ENCODE results near the gene EVPLL. TPM values are rescaled to one million over a fixed set of nuclear protein-coding genes. Genes with fewer than 3 reads are reported as not detected.

Gene EVPLL
- polyA plus RNA-seq, 1 of the 3 experiments (the other 2 are of a cell fraction) = not detected

GRCh38 chr17:18363101-18364049, 14.2 kb upstream of the EVPLL start, which contains the start of gene SHMT1 (continued):
- no peak for TF ChIP-seq ZBTB33 (IDR thresholded peaks at IDR 0.05; ENCODE audit: borderline replicate concordance, low read depth)
- no peak for TF ChIP-seq FOXJ3 (CRISPR knock-in tag; IDR thresholded peaks at IDR 0.05)
- no peak for TF ChIP-seq SIN3A (IDR thresholded peaks at IDR 0.05; ENCODE audit: borderline replicate concordance, low read depth, low read length)
- TF ChIP-seq USF1 (IDR thresholded peaks at IDR 0.05; ENCODE audit: borderline replicate concordance, low read depth) = peak; percentile 92
- no peak for TF ChIP-seq JUND (IDR thresholded peaks at IDR 0.05)
- TF ChIP-seq EP300 (IDR thresholded peaks at IDR 0.05; ENCODE audit: borderline replicate concordance in 1 of 2, low read depth in 1 of 2, low read length in 1 of 2) = no peak
- TF ChIP-seq CHD2 (IDR thresholded peaks at IDR 0.05; ENCODE audit: low read length, partially characterized antibody) = no peak
- TF ChIP-seq TEAD4 (IDR thresholded peaks at IDR 0.05; ENCODE audit: borderline replicate concordance, insufficient read depth) = no peak
- no peak for TF ChIP-seq IRF3 (IDR thresholded peaks at IDR 0.05; ENCODE audit: low read depth, low read length)

- DNase-seq = no peak
- H3K36me3 ChIP-seq (replicated peaks in 1 of 2; ENCODE audit: control insufficient read depth in 1 of 2, insufficient read depth in 2 of 2, low read length in 1 of 2) = no peaks in the 10 kb centered on the region
- H4K20me1 ChIP-seq (ENCODE audit: insufficient read depth) = no peaks in the 10 kb centered on the region
- ChIA-PET POLR2A (no interaction called here), CTCF (no interaction called here)
- no peaks in the 10 kb centered on the region for H3K27me3 ChIP-seq (ENCODE audit: insufficient read depth)
- WGBS (ENCODE audit: low lambda C conversion rate) = 71% methylated on average over 5 of the region's 6 CpGs
- no peak overlapping the region for H3K9ac ChIP-seq
- H3K79me2 ChIP-seq (ENCODE audit: insufficient read depth) = peaks cover 21% of the 10 kb centered on the region; the same call in 1 of the 2 replicates
- peak overlapping the region; percentile 91; the same call in 1 of the 2 replicates for H2AFZ ChIP-seq (ENCODE audit: low read depth)
- peaks cover 4% of the 10 kb centered on the region for H3F3A ChIP-seq (replicated peaks; ENCODE audit: insufficient read depth)
- H3K9me3 ChIP-seq = no peaks in the 10 kb centered on the region
- H3K27ac ChIP-seq (ENCODE audit: low read depth in 2 of 2, low read length in 1 of 2) = no peak overlapping the region
- H3K4me1 ChIP-seq (ENCODE audit: control insufficient read depth in 1 of 2, insufficient read depth in 2 of 2, low read depth in 1 of 2, low read length in 1 of 2) = peaks cover 4 to 8% of the 10 kb centered on the region in 2 experiments; a peak in 1 of 4 replicates
- H3K4me3 ChIP-seq (ENCODE audit: low read depth in 2 of 2, low read length in 1 of 2) = no peak overlapping the region
- H3K4me2 ChIP-seq = no peak overlapping the region
- no peaks in the 10 kb centered on the region for H3K9me2 ChIP-seq
- TF ChIP-seq FOXM1 (IDR thresholded peaks at IDR 0.05; ENCODE audit: low read depth) = no peak
- no peak for TF ChIP-seq RAD21 (IDR thresholded peaks at IDR 0.05; ENCODE audit: low read length)
- TF ChIP-seq NRF1 (IDR thresholded peaks at IDR 0.05; ENCODE audit: low read depth, low read length) = no peak
- no peak for TF ChIP-seq IRF3 (IDR thresholded peaks at IDR 0.05; ENCODE audit: low read depth, low read length)
- TF ChIP-seq REST (IDR thresholded peaks at IDR 0.05; ENCODE audit: low read depth, low read length) = no peak
- TF ChIP-seq NFIC (IDR thresholded peaks at IDR 0.05; ENCODE audit: borderline replicate concordance) = no peak
- no peak for TF ChIP-seq EZH2phosphoT487 (IDR thresholded peaks at IDR 0.05; ENCODE audit: borderline replicate concordance, low read depth)
- no peak for TF ChIP-seq MEF2A (IDR thresholded peaks at IDR 0.05; ENCODE audit: borderline replicate concordance, low read depth)
- TF ChIP-seq SIN3A (IDR thresholded peaks at IDR 0.05; ENCODE audit: borderline replicate concordance, low read depth, low read length) = no peak
- no peak for TF ChIP-seq FOSL2 (IDR thresholded peaks at IDR 0.05; ENCODE audit: borderline replicate concordance, low read depth)
- no peak for TF ChIP-seq PBX3 (IDR thresholded peaks at IDR 0.05)
Measured at GRCh38 chr17:18364166-18364565, 13.4 kb upstream of the EVPLL start.
